LNCaP clone FGC (cell line): ENCODE results near the gene SOWAHA.

Source experiments
- DNase-seq: peaks from one replicate; pipeline ENCODE4 v3.0.0-alpha.2; 2011; ENCODE audit warnings: low read depth
- H3K4me3 ChIP-seq: 2 replicates; pipeline ENCODE4 v1.5.1; 2011; ENCODE audit warnings: mild to moderate bottlenecking, low read depth, low read length, control low read depth
- CTCF ChIP-seq: IDR thresholded peaks from 2 replicates; pipeline ENCODE4 v1.5.1; 2012; ENCODE audit warnings: mild to moderate bottlenecking; ENCODE audit not compliant: control insufficient read depth, insufficient read depth; ENCODE audit errors: extremely low read depth

Gene SOWAHA

DNA sequence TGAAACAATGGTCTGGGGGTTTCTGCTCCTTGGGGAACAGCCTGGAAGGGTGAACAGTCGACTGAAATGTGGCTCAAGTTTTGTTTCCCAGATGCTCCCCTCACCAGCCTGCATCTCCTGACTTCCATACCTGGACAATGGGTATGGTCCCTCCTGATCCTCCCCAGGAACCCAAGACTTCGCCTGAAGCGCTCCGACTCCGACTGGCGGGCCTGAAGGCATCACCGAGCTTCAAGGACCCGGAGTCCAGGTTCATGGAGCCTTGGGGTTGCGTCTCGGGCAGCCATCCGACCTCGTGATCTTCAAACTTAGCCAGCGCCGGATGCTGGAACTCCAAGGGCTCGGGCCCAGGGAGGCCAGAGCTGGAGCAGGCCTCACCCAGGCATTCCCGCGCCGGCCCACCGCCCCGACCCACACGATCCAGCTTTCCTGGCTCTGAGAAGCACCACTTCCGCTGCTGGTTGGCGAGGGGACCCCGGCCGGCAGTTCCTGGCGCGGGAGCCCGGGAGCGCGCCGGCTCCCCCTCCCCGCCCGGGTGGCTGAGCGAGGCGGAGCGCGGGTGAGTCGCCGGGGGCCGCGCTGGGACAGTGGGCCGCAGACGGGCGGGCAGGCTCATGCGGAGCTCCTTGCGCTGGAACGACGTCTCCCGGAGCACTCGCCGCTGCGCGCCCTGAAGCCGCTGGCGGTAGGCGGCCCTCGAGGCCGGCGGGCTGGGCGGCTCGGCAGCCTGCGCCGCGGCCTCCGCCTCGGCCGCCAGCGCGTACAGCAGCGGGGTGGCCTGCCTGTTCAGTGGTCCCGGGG lies 12.1 kb downstream of the SOWAHA start:
- H3K4me3 ChIP-seq = no peak overlapping the region
- no peak for DNase-seq
- no peak for TF ChIP-seq CTCF

DNA sequence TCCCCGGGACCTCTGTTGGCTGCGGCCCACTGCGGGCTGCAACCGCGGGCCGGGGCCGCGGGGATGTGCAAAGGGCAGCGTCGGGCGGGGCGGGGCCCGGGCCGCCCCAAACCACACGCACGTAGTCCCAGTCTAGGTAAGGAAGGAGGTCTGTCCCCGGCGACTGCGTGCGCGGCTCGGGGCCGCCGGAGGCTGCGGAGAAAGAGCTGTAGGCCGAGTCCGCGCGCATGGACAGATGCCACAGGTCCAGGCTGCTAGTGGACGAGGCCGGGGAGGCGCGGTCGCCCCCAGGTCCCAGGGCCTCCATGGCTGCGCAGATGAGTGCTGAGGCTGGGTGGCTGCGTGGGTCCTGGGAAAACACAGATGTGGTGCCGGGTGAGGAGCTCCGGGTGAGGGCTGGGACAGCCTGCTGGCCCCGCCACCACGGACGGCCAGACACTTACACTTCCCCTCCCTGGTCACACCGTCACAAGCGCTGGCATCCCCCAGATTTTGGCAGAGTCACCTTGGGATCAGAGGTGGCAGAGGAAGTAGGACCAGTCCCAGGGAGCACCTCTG lies 12.8 kb downstream of the SOWAHA start:
- TF ChIP-seq CTCF = no peak
- no peak overlapping the region for H3K4me3 ChIP-seq

DNA sequence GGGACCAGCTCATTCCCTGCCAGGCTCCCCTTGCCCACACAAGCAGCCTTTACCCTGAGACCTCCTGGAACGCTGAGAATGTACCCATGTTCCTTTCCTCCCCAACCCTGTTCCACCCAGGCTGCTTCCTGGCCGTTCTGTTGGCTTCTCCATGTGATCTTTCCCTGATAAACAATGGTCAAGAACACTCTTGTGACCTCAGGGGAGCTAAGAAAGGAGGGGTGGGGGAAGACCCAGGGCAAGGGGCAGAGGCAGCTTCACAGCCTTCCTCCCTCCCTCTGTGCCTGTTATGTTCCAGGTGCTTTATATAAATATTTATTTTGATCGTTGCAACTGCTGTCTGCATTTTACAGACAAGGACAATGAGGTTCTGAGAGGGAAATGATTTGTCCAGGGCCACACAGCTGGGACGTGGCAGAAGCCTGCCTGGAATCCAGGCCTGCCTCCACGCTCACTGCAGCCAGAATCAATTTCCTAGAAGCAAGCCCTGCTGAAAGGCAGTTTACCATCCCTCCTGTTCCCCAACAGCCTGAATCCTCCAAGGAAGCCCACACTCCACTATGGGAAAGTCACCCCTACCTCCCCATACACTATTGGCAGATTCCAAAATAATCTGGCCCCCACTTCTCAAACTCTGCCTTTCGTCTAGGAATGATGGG lies 13.5 kb downstream of the SOWAHA start:
- no peak overlapping the region for H3K4me3 ChIP-seq
- no peak for DNase-seq
- TF ChIP-seq CTCF = no peak

More for the DNA sequence above, 12.8 kb downstream of the SOWAHA start:
- no peak for DNase-seq

- DNase-seq = no peak
- no peak for TF ChIP-seq CTCF
- H3K4me3 ChIP-seq = no peak overlapping the region
Measured at GRCh38 chr5:132827943-132828673, 15.0 kb downstream of the SOWAHA start.

- peak overlapping the region; percentile 67 for H3K4me3 ChIP-seq
- no peak for TF ChIP-seq CTCF
- DNase-seq = no peak
Measured at GRCh38 chr5:132828846-132829494, 15.9 kb downstream of the SOWAHA start.

DNA sequence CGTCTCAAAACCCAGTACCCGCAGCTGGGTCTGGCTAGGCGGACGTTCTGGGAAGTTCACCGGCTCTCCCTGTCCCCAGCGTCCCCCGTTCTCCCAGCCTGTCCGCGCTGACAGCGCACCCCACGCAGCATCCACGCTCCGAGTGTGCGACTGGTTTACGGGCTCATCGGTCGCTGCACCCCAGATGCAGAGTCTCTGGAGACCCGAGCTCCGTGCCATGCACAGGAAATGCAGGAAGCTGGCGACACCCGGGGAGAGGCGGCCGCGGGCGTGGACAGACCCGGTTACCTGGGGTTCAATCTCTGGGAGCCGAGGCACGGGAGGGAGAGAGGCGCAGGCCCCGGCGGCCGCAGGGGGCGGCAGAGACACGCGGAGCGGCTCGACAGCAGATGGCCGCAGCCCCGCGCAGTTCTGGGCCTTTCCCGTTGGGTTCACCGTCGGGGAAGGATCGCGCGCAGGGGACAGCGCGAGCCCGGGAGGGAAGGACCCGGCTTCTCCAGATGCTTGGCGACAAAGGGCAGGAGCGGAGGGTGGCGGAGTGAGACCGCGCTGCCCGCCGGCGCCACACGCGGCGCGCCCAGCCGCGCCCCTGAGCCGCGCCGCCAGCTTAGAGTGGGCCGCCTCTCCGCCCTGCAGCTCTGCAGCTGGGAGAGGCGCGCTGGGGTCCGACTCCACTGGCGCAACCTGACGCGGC lies 16.8 kb downstream of the SOWAHA start:
- DNase-seq = no peak
- peak; percentile 81 for TF ChIP-seq CTCF
- peak overlapping the region; percentile 67 for H3K4me3 ChIP-seq
